Rectal smooth muscle tissue (tissue), 1 donor: ENCODE data around the gene PARD3B.

Source experiments
- H3K27ac ChIP-seq: one replicate; pipeline ENCODE4 v1.7.0; 2013; ENCODE audit warnings: low read depth, low read length, inconsistent platforms
- H3K27me3 ChIP-seq: one replicate; pipeline ENCODE4 v1.7.0; 2013; ENCODE audit warnings: low read length; ENCODE audit not compliant: control insufficient read depth, insufficient read depth
- H3K36me3 ChIP-seq: one replicate; pipeline ENCODE4 v1.7.0; 2013; ENCODE audit warnings: low read length; ENCODE audit not compliant: control insufficient read depth, insufficient read depth
- H3K4me1 ChIP-seq: one replicate; pipeline ENCODE4 v1.7.0; 2013; ENCODE audit warnings: low read length; ENCODE audit not compliant: control insufficient read depth, insufficient read depth
- H3K4me3 ChIP-seq: one replicate; pipeline ENCODE4 v1.7.0; 2013; ENCODE audit warnings: low read length
- H3K9ac ChIP-seq: one replicate; pipeline ENCODE4 v1.7.0; 2013; ENCODE audit warnings: low read length

Gene PARD3B

DNA sequence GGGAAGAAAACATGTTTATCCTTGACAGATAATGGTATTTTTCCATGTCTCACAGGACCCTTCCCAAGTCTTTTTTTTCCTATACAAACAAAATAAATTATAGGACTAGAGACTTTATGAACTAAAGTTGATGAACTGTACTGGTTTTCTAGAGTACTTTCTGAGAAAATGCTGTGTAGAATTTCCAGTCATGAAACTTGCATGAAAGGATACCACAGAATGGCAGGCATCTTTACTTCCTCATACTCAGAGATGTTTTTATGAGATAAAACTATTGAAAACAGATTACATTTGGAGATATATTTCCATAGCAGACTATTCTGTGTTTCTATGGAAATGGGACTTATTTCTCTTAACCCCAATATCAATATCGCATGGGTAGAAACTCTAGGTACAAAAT, 403.5 kb downstream of the PARD3B start:
- no peaks in the 10 kb centered on the region for H3K27me3 ChIP-seq
- H3K27ac ChIP-seq, result no peak overlapping the region
- no peaks in the 10 kb centered on the region for H3K36me3 ChIP-seq
- no peak overlapping the region for H3K4me3 ChIP-seq
- H3K4me1 ChIP-seq, result no peaks in the 10 kb centered on the region
- H3K9ac ChIP-seq, result no peak overlapping the region

DNA sequence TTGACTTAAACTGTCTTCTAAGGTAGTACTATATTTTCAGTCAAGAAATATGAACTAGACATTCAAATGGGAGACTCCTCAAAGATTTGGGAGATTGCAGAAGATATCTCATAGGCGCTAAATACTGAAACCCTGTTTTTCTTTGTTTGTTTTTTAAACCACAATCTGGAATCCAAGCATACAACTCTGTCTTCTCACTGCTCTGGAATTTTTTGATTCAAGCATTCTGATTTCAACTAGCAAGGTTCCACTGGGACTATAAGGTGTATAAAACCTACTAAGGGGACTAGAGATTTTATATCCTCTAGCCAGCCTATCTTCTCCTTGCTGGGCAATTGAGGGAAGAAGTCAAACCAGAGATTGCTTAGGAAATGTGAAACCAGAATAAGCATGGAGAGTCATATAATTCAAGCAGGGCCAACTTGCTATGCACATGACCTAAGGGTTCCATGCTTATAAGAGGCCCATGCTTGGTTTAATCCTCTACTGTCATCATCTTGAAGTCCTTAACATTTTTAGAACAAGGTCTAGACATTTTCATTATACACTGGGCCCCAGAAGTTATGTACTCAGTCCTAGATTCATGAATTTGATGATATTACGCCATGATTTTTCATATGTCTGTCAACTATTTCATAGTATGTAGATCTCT, 405.5 kb downstream of the PARD3B start:
- H3K36me3 ChIP-seq, result no peaks in the 10 kb centered on the region
- H3K27ac ChIP-seq, result no peak overlapping the region
- H3K27me3 ChIP-seq, result no peaks in the 10 kb centered on the region
- no peak overlapping the region for H3K9ac ChIP-seq
- no peak overlapping the region for H3K4me3 ChIP-seq
- H3K4me1 ChIP-seq, result no peaks in the 10 kb centered on the region

DNA sequence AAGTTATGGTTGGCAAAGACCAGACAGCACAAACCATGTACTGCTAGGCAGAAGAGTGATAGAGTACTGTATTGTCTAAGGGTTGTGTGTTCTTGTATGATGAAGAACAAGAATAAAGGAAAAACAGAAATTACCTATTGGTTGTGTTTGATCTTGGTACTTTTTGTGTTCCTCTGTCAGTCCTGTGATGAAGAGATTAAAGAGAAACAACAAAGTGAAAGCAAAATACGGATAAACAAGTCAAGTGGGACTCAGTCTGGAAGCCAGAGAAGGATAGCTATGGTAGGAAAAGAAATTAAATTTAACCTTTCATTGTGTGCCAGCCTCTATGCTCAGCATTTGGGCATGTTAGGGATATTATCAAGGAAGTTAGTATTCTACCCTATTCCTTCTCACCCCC, 413.1 kb downstream of the PARD3B start:
- H3K4me3 ChIP-seq, result no peak overlapping the region
- H3K27me3 ChIP-seq, result no peaks in the 10 kb centered on the region
- H3K4me1 ChIP-seq, result no peaks in the 10 kb centered on the region
- no peak overlapping the region for H3K27ac ChIP-seq
- no peak overlapping the region for H3K9ac ChIP-seq
- no peaks in the 10 kb centered on the region for H3K36me3 ChIP-seq

DNA sequence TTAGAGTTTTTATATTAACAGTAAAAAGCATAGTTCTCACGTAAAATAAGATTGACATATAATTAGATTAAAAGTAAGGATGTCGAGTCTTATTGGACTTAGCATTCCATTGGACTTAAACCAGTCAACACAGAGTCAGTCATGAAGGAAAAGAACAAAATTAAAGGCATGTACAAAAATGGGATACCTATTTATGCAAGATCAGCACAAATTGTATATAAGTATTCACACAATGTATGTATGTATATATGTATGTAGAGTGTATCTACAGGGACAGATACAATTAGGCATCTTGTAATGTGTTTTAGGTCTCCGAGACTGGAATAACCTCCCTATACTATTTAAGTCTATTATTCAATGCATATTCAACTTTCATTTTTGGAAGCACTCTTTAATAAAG, 419.1 kb downstream of the PARD3B start:
- no peak overlapping the region for H3K27ac ChIP-seq
- H3K36me3 ChIP-seq, result no peaks in the 10 kb centered on the region
- no peaks in the 10 kb centered on the region for H3K27me3 ChIP-seq
- no peak overlapping the region for H3K9ac ChIP-seq
- H3K4me1 ChIP-seq, result no peaks in the 10 kb centered on the region
- H3K4me3 ChIP-seq, result no peak overlapping the region

DNA sequence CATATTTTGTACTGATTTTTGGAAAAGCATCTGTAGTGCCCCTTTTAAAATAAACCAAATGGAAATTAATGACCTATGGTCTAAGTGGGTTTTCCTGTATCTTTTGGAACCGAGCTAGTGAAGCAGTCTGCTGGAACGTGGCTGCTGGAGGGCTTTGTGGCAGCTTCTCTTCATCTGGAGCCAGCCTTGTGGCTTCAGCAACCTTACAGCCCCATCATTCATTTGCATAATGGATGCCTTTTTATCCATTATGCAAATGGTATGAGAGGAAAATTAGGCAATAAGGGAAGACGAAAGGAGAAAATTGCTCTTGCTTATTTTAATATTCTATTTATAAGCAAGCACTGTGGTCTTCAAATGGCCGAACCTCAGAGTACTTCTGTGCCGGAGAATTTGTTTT, 421.0 kb downstream of the PARD3B start:
- no peaks in the 10 kb centered on the region for H3K27me3 ChIP-seq
- no peak overlapping the region for H3K9ac ChIP-seq
- no peak overlapping the region for H3K4me3 ChIP-seq
- no peaks in the 10 kb centered on the region for H3K36me3 ChIP-seq
- H3K4me1 ChIP-seq, result peaks cover 3% of the 10 kb centered on the region
- no peak overlapping the region for H3K27ac ChIP-seq

DNA sequence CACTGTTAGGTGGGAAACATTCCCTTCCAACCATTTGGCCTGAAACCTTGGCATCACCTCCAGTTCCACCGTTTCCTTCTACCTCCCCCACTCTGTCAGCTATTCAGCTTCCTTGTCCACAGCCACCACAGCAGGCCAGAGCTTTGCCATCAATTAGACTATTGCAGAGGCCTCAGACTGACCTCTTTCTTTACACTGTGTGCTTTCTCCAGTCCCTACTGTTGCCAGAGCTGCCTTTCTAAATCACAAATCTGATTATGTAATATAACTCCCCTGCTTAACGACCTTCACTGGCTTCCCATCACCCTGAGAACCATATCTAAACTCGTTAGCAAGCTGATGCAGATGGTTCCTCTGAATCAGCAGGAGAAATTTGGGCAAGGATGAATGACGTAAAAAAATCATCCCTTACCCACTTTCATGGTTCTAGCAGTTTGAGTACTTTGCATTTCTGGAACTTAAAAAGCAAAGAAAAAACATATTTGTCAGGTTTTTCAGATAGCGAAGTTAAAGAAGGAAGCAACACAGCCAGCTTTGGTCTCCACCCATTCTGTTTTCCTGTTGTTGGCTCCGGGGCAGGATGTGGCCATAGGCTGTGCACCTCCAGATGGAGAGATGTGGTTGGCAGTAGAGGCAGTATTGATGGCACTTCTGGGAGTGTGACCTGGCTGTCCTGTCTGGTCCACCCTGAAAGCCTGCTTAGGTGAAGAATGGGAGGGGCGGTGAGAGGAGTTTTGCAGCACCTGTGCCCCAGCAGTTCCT, 422.1 kb downstream of the PARD3B start:
- no peak overlapping the region for H3K9ac ChIP-seq
- H3K27me3 ChIP-seq, result no peaks in the 10 kb centered on the region
- peaks cover 4% of the 10 kb centered on the region for H3K4me1 ChIP-seq
- no peak overlapping the region for H3K27ac ChIP-seq
- H3K4me3 ChIP-seq, result no peak overlapping the region
- no peaks in the 10 kb centered on the region for H3K36me3 ChIP-seq

DNA sequence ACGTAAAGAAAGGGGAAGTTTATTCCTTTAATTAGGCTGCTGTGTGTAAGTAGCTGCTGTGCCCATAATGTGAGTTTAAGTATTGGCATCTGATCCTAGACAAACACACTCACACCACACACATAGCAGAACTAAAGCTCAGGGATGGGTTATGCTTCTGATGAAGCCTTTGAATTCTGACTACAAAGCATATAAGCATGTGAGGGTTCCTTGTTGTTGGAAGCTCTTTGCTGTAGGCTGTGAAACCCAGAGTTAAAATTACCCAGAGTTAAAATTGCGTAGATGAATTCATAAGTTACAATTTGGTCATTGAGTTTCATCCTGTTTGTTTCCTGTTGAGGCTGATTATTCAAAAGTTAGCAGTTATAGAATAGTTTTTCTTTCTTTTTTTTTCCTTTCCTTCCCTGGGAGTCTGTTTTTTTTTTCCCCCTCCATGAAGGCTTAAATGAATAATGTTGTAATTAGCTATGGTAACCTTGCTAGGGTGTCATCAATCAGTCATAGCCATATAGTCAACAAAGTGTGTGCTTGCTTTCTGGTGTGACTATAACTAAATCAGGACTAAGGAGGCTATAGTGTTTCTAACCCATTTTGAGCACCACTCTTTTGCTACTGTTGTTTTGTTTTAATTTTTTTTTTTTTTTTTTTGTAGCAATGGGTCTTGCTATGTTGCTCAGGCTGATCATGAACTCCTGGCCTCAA, 426.1 kb downstream of the PARD3B start:
- no peak overlapping the region for H3K4me3 ChIP-seq
- H3K9ac ChIP-seq, result no peak overlapping the region
- no peak overlapping the region for H3K27ac ChIP-seq
- H3K27me3 ChIP-seq, result no peaks in the 10 kb centered on the region
- H3K4me1 ChIP-seq, result peaks cover 11% of the 10 kb centered on the region
- no peaks in the 10 kb centered on the region for H3K36me3 ChIP-seq

DNA sequence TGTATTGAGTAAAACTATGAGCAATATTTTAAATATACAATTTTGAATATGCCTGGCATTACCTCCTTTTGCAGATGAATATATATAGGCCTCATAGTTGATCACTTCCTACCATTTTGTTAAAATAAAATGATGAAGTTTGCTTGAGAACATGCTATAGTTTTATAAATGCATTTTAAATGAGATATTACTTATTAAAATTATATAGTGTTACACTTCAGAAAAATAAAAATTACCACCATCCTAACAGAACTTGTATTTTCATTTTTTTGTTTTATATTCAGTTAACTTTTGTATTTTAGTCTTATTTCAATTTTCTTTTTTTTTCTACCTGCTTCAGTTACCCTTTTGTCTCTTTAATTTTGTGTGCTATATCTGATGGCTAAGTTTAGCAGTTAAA, 426.9 kb downstream of the PARD3B start:
- Histone ChIP-seq H3K4me3 (no peak overlapping the region), H3K27ac (no peak overlapping the region), H3K4me1 (peaks cover 11% of the 10 kb centered on the region), H3K9ac (no peak overlapping the region), H3K27me3 (no peaks in the 10 kb centered on the region), H3K36me3 (no peaks in the 10 kb centered on the region)

DNA sequence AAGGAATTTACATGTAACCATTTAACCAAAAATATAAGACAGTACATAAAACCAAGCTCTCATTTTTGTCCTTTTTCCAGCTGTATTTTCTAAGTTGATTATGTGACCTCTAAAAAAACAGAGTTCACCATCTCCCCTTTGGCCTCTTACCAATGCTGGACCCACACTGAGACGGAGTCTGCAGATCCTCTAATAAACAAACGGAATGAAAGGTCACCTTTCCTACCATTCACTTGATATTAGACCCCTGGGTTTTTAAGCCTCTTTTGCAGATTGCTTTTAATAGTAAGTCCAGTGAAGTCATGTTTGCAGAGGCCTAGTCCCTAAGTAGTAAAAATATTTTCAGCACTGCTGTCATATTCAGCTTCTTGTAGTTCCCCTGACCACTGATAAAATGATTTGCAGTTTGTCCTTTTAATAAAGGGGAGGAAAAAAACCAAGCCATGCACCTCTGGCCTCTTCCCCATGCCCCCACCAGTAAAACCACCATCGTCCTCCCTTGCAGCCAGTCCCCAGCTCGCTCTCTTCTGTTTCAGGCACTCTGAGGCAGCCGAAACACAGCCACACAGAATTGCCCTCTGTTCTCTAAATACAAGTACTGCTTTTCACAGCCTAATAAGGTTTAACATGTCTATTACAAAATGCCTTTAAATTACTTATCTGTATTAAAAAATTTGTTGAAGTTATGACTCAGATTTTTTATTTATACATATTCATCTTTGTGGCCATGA, 427.5 kb downstream of the PARD3B start:
- Histone ChIP-seq H3K27ac (peak overlapping the region; percentile 7), H3K9ac (no peak overlapping the region), H3K36me3 (no peaks in the 10 kb centered on the region), H3K4me3 (no peak overlapping the region), H3K4me1 (peaks cover 11% of the 10 kb centered on the region), H3K27me3 (no peaks in the 10 kb centered on the region)

DNA sequence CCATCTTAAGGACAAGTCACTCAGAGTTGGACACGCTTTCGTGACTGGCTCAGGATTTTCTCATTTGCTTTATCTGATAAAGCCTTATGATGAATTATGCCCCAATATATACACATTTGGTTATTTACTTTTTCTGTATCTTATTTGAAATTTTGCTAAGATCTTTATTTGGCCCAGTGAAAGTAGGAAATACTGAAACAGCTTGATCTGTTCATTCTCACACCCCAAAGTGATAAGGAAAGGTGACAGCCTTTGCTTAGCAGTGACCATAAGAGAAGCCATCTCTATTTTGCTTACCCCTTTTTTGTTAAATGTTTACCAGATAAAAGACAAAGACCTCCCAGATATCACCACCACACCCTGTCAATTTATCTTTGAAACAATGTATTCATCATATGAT, 428.3 kb downstream of the PARD3B start:
- H3K4me1 ChIP-seq, result peaks cover 11% of the 10 kb centered on the region
- H3K27me3 ChIP-seq, result no peaks in the 10 kb centered on the region
- no peak overlapping the region for H3K27ac ChIP-seq
- H3K9ac ChIP-seq, result no peak overlapping the region
- no peaks in the 10 kb centered on the region for H3K36me3 ChIP-seq
- no peak overlapping the region for H3K4me3 ChIP-seq

DNA sequence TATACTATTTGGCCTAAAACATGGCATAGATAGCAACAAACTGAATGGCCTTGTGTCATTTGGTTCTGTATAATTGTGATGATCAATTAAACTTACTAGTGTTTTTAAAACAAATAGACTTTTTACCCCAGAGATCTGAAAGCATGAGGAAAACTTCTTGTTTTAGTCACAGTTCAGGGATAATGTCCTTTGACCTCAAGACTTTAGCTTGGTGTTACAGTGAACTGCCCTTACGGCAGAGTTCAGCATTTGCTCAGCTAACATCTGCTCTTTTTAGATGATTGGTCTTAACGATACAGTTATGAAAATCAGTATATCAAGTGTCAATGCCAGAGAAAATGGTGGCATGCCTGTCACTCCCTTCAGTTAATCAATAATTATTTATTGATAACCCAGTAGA, 429.2 kb downstream of the PARD3B start:
- Histone ChIP-seq H3K27ac (no peak overlapping the region), H3K4me3 (no peak overlapping the region), H3K27me3 (no peaks in the 10 kb centered on the region)

DNA sequence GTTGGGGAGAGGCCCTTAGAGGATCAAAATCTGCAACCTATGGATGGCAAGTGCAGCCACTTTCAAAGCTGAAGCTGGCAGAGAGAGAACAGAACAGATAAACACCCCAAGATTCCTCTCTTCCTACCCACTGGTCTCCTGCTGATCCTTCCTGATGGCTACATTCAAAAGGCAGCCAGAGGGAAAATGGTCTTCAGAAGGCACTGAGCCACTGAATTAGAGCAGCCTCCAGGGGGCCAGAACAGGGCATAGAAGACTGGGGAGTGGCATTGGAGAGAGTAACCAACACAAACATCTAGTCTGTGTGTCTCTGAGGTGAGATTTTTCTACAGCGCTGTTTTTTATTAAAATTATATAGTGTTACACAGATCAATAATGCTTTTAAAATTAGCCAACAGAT, 432.6 kb downstream of the PARD3B start:
- H3K4me1 ChIP-seq, result peaks cover 2% of the 10 kb centered on the region
- no peak overlapping the region for H3K27ac ChIP-seq
- H3K36me3 ChIP-seq, result no peaks in the 10 kb centered on the region

More for the DNA sequence above, 429.2 kb downstream of the PARD3B start:
- no peak overlapping the region for H3K9ac ChIP-seq
- no peaks in the 10 kb centered on the region for H3K36me3 ChIP-seq
- peaks cover 11% of the 10 kb centered on the region for H3K4me1 ChIP-seq

More for the DNA sequence above, 432.6 kb downstream of the PARD3B start:
- Histone ChIP-seq H3K27me3 (no peaks in the 10 kb centered on the region), H3K9ac (no peak overlapping the region), H3K4me3 (no peak overlapping the region)
